ENCODE measurements around the gene FOXP1. TPM values are rescaled to one million over a fixed set of nuclear protein-coding genes. Genes with fewer than 3 reads are reported as not detected.

FOXP1 gene
- total and polyA plus RNA-seq, 8 donors, result 95.1 to 143 (median 123) TPM

DNA sequence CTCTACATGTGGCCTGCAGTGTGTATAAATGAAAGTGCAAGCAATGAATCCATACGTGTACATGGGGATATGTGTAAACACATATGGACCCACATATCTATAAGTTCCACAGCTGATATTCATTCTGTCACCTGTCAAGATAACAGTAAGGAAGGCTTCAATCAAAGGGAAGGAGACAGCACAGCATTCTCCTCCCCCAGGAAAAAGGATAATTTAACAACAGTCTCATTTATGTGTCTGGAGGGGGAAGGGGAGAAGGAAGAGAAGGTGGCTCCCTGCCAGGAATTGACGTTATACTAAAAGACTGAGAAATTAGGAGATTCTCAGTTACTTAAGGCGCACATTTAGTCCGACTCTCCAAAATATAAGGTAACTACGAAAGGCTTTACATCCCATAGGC is 345.9 kb downstream of the FOXP1 start:
- Histone ChIP-seq H3K9me3 (no peaks in the 10 kb centered on the region), H3K4me1 (peaks cover 0 to 6% of the 10 kb centered on the region in 2 donors), H3K27ac (no peak overlapping the region), H3K36me3 (no peaks in the 10 kb centered on the region), H3K4me3 (no peak overlapping the region), H3K27me3 (no peaks in the 10 kb centered on the region)
- intact Hi-C loops (cut with DNase I), result no loop called here
- DNase-seq (no peak), ATAC-seq (no peak)
- TF ChIP-seq, protein P1, sequence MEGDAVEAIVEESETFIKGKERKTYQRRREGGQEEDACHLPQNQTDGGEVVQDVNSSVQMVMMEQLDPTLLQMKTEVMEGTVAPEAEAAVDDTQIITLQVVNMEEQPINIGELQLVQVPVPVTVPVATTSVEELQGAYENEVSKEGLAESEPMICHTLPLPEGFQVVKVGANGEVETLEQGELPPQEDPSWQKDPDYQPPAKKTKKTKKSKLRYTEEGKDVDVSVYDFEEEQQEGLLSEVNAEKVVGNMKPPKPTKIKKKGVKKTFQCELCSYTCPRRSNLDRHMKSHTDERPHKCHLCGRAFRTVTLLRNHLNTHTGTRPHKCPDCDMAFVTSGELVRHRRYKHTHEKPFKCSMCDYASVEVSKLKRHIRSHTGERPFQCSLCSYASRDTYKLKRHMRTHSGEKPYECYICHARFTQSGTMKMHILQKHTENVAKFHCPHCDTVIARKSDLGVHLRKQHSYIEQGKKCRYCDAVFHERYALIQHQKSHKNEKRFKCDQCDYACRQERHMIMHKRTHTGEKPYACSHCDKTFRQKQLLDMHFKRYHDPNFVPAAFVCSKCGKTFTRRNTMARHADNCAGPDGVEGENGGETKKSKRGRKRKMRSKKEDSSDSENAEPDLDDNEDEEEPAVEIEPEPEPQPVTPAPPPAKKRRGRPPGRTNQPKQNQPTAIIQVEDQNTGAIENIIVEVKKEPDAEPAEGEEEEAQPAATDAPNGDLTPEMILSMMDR (IDR thresholded peaks at IDR 0.05), result no peak

DNA sequence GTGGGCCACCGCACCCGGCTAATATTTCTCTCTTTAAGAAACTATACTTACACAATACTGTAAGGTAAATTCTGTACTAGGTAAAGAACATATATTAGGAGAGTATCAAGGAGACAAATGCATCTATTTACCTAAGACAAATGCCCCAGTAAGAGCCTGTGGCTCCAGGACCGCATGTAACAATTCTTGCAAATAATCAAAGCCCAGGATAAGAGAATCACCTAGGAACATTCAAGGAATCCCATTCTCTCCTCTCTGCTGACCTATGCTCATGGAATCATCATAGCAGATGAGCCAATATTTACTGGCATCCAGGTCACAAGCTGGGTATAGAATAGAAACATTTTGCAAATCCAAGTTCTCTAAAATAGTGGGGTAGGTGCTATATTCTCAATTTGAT is 347.7 kb downstream of the FOXP1 start:
- H3K4me1 ChIP-seq, result peaks cover 0 to 6% of the 10 kb centered on the region in 2 donors
- DNase-seq, result no peak
- H3K27me3 ChIP-seq, result no peaks in the 10 kb centered on the region
- no peak overlapping the region for H3K4me3 ChIP-seq
- H3K27ac ChIP-seq, result peak overlapping the region in 1 of 2 donors; percentile 34
- no peak for ATAC-seq
- H3K36me3 ChIP-seq, result no peaks in the 10 kb centered on the region
- intact Hi-C loops (cut with DNase I), result no loop called here
- H3K9me3 ChIP-seq, result no peaks in the 10 kb centered on the region
- TF ChIP-seq, protein P1 (IDR thresholded peaks at IDR 0.05), result no peak

DNA sequence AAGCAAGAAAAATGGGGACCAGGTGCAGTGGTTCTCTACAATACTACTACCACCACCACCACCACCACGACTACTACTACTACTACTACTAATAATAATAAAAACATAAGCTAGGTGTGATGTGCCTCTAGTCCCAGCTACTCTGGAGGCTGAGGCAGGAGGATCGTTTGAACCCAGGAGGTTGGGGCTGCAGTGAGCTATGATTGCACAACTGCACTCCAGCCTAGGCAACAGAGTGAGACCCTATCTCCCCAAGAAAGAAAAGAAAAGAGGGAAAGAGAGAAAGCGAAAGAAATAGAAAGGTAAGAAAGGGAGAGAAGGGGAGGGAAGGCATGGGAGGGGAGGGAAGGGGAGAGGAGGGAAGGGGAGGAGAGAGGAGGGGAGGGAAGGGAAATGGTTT is 350.6 kb downstream of the FOXP1 start:
- H3K4me3 ChIP-seq, result no peak overlapping the region
- peaks cover 0 to 7% of the 10 kb centered on the region in 2 donors for H3K4me1 ChIP-seq
- no peaks in the 10 kb centered on the region for H3K9me3 ChIP-seq
- DNase-seq, result no peak
- TF ChIP-seq, protein P1 (IDR thresholded peaks at IDR 0.05), result no peak
- ATAC-seq, result no peak
- H3K36me3 ChIP-seq, result no peaks in the 10 kb centered on the region
- H3K27me3 ChIP-seq, result no peaks in the 10 kb centered on the region
- intact Hi-C loops (cut with DNase I), result no loop called here
- no peak overlapping the region for H3K27ac ChIP-seq

DNA sequence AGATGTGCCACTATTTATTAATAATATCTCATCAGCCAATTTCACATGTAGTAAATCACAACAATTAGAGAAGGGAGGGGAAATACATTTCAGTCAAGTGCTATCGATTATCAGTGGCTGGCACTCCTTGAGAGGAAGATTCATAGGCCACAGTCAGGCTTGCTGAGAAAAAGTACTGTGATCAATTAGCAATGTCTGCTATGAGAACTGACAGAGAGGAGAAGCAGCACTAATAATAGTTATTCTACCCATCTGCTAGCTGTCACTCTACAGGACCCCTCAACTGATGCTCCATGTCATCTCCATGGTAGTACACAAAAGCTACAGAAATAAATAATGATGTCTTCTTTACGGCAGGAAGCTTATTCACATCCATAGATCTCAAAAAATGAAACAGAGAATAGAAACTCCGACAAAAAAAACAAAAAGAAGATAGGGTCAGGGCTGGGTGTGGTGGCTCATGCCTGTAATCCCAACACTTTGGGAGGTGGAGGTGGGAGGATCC is 351.3 kb downstream of the FOXP1 start:
- no peaks in the 10 kb centered on the region for H3K9me3 ChIP-seq
- H3K4me3 ChIP-seq, result no peak overlapping the region
- H3K36me3 ChIP-seq, result no peaks in the 10 kb centered on the region
- ATAC-seq (no peak), DNase-seq (no peak)
- TF ChIP-seq, protein P1 (IDR thresholded peaks at IDR 0.05), result no peak
- peaks cover 0 to 11% of the 10 kb centered on the region in 2 donors for H3K4me1 ChIP-seq
- H3K27me3 ChIP-seq, result no peaks in the 10 kb centered on the region
- intact Hi-C loops (cut with DNase I), result no loop called here
- no peak overlapping the region for H3K27ac ChIP-seq

DNA sequence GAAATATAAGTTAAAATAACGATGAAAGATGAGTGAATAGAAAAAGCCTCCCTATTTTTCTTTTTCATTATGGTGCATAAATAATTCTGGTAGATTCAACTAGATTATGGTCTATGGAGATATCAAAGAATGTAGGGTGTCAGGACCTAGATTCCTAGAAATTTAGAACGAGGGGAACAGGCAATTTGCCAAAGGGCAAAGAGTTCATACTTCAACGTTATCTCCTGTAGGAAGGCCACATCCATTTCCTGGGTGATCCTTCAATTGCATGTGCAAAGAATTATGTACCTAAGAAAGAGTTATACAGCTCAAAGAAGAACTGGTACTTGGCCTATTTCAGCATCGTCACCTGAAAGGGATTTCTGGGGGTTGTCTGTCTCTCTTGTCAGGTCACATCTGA is 351.8 kb downstream of the FOXP1 start:
- no peaks in the 10 kb centered on the region for H3K27me3 ChIP-seq
- TF ChIP-seq, protein P1 (IDR thresholded peaks at IDR 0.05), result no peak
- no peaks in the 10 kb centered on the region for H3K36me3 ChIP-seq
- H3K27ac ChIP-seq, result no peak overlapping the region
- DNase-seq (no peak), ATAC-seq (no peak)
- no peak overlapping the region for H3K4me3 ChIP-seq
- intact Hi-C loops (cut with DNase I), result no loop called here
- H3K9me3 ChIP-seq, result no peaks in the 10 kb centered on the region
- H3K4me1 ChIP-seq, result peaks cover 0 to 16% of the 10 kb centered on the region in 2 donors
